ENCODE measurements around the gene PDE7B. TPM values are rescaled to one million over a fixed set of nuclear protein-coding genes. Genes with fewer than 3 reads are reported as not detected.

PDE7B gene
- total RNA-seq, 1 experiment from 2014 or later = not detected

DNA sequence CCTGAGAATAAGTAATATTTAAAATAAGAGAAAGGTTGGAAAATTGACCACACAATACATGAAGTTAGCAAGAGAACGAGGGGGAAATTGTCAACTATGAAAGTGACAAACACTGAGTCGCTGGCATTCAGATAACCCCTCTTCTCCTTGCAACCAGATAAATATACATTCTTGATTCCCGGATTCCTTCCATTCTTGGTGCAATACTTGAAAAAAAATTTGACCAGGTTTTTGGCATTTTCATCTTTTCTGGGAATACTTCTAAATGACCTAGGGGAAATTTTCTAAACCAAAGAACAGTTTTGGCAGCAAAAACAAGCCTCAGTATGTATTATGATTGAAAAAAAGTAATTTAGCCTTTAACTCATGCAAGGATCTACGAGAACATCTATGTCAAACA lies 164.0 kb downstream of the PDE7B start:
- no TSS peak for BruUV-seq (replicated peaks)
- no peak for DNase-seq (ENCODE audit: low spot score)
- Histone ChIP-seq H3K27ac (ENCODE audit: low read depth, low read length, poor library complexity, severe bottlenecking) (no peak overlapping the region), H3K4me3 (ENCODE audit: low read depth, low read length, poor library complexity, severe bottlenecking) (no peak overlapping the region), H3K9me3 (ENCODE audit: low read depth, low read length, poor library complexity, severe bottlenecking) (no peaks in the 10 kb centered on the region), H3K36me3 (ENCODE audit: insufficient read depth, low read length, poor library complexity, severe bottlenecking) (no peaks in the 10 kb centered on the region), H3K4me1 (ENCODE audit: insufficient read depth, low read length, poor library complexity, severe bottlenecking) (peaks cover 4% of the 10 kb centered on the region), H3K27me3 (replicated peaks; ENCODE audit: insufficient read depth, low read depth, low read length, poor library complexity) (no peaks in the 10 kb centered on the region)
- no peak for TF ChIP-seq EZH2 (IDR thresholded peaks at IDR 0.05; ENCODE audit: borderline replicate concordance, low read depth, low read length, poor library complexity, severe bottlenecking)
- TF ChIP-seq, protein P1, sequence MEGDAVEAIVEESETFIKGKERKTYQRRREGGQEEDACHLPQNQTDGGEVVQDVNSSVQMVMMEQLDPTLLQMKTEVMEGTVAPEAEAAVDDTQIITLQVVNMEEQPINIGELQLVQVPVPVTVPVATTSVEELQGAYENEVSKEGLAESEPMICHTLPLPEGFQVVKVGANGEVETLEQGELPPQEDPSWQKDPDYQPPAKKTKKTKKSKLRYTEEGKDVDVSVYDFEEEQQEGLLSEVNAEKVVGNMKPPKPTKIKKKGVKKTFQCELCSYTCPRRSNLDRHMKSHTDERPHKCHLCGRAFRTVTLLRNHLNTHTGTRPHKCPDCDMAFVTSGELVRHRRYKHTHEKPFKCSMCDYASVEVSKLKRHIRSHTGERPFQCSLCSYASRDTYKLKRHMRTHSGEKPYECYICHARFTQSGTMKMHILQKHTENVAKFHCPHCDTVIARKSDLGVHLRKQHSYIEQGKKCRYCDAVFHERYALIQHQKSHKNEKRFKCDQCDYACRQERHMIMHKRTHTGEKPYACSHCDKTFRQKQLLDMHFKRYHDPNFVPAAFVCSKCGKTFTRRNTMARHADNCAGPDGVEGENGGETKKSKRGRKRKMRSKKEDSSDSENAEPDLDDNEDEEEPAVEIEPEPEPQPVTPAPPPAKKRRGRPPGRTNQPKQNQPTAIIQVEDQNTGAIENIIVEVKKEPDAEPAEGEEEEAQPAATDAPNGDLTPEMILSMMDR (conservative IDR thresholded peaks at IDR 0.05; ENCODE audit: low read depth, low read length) = no peak
- ChIA-PET CTCF (interaction anchor here (0.6 kb wide), 1 partner anchor 16 kb away, joined by 3 read pairs; no protein-coding TSS in a partner anchor), POLR2A (ENCODE audit: low non-redundant PET) (no interaction called here)
- intact Hi-C loops (cut with micrococcal nuclease; ENCODE audit: unreplicated experiment) = no loop called here

DNA sequence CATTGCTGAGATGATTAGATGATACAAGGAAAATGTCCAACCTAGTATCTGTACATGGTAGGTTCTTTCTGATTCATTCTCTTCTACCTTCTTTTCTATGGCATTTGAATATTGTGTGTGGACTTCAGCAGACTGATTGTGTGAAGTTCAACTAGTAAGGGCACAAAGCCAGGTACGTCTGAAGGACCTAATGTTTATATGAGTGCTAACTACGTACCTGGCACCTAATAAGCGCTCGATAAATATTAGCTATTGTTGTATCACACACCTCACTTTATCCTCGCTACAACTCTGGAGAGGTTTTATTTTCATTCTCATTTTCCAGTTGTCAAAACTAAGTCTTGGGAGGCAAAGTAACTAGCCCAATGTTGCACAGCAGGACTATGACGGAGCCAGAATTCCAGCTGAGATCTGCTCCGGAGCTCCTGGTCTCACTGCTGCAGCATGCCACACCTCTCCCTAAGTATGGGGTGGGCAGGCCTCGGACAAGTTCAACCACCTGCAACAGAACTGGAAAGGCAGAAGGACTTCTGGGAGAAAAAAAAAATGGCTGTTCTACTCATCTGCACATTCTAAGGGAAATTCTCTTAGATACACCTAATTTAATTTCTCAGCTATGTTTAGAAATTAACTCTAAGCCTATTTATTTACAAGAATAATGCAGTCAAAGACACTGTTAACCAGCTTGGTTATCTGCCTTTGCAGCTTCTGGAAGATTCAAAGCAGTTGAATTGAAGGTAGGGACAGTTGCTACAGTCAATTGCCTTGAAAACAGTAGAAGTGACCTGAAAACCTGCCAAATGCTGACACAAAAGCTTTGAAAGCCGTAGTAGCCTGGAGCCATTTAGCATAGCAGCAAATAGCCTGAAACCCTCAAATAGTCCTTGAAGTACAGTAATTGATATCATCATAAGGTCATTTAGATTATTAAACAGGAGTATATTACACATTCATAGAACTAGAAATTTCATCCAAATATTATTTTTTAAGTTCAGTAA lies 165.0 kb downstream of the PDE7B start:
- TF ChIP-seq EZH2 (IDR thresholded peaks at IDR 0.05; ENCODE audit: borderline replicate concordance, low read depth, low read length, poor library complexity, severe bottlenecking) = no peak
- TF ChIP-seq, protein P1 (conservative IDR thresholded peaks at IDR 0.05; ENCODE audit: low read depth, low read length) = no peak
- no TSS peak for BruUV-seq (replicated peaks)
- Histone ChIP-seq H3K4me1 (ENCODE audit: insufficient read depth, low read length, poor library complexity, severe bottlenecking) (peaks cover 4% of the 10 kb centered on the region), H3K27ac (ENCODE audit: low read depth, low read length, poor library complexity, severe bottlenecking) (no peak overlapping the region), H3K4me3 (ENCODE audit: low read depth, low read length, poor library complexity, severe bottlenecking) (no peak overlapping the region), H3K9me3 (ENCODE audit: low read depth, low read length, poor library complexity, severe bottlenecking) (no peaks in the 10 kb centered on the region), H3K27me3 (replicated peaks; ENCODE audit: insufficient read depth, low read depth, low read length, poor library complexity) (no peaks in the 10 kb centered on the region), H3K36me3 (ENCODE audit: insufficient read depth, low read length, poor library complexity, severe bottlenecking) (no peaks in the 10 kb centered on the region)
- ChIA-PET CTCF (no interaction called here), POLR2A (ENCODE audit: low non-redundant PET) (no interaction called here)
- intact Hi-C loops (cut with micrococcal nuclease; ENCODE audit: unreplicated experiment) = no loop called here
- peak; percentile 12 for DNase-seq (ENCODE audit: low spot score)

DNA sequence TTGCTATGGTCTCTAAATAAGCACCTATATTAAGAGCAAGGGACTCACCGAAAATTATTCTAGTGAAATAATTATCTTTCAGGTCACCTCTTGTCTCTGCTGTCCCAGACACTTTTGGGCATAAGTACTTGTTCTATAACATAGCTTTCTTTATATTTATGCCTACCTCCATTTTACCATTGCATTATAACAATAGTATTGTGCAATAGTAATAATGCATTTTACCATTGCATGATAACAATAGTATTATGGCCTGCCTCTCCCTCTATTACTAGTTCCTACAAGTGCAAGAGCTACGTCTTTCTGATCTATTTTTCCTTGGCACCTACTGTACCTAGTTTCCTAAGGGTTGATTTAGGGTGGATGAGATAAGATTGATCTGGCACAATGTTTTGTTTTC lies 169.2 kb downstream of the PDE7B start:
- ChIA-PET POLR2A (ENCODE audit: low non-redundant PET) (no interaction called here), CTCF (no interaction called here)
- Histone ChIP-seq H3K36me3 (ENCODE audit: insufficient read depth, low read length, poor library complexity, severe bottlenecking) (no peaks in the 10 kb centered on the region), H3K27ac (ENCODE audit: low read depth, low read length, poor library complexity, severe bottlenecking) (no peak overlapping the region), H3K4me1 (ENCODE audit: insufficient read depth, low read length, poor library complexity, severe bottlenecking) (no peaks in the 10 kb centered on the region), H3K9me3 (ENCODE audit: low read depth, low read length, poor library complexity, severe bottlenecking) (no peaks in the 10 kb centered on the region), H3K4me3 (ENCODE audit: low read depth, low read length, poor library complexity, severe bottlenecking) (no peak overlapping the region), H3K27me3 (replicated peaks; ENCODE audit: insufficient read depth, low read depth, low read length, poor library complexity) (no peaks in the 10 kb centered on the region)
- no TSS peak for BruUV-seq (replicated peaks)
- DNase-seq (ENCODE audit: low spot score) = no peak
- intact Hi-C loops (cut with micrococcal nuclease; ENCODE audit: unreplicated experiment) = no loop called here
- TF ChIP-seq, protein P1 (conservative IDR thresholded peaks at IDR 0.05; ENCODE audit: low read depth, low read length) = no peak

Data from A673 (cell line).